ENCODE measurements around the gene F13A1. TPM values are rescaled to one million over a fixed set of nuclear protein-coding genes. Genes with fewer than 3 reads are reported as not detected.

F13A1 gene
- total RNA-seq, 1 donor = not detected

- TF ChIP-seq CTCF (IDR thresholded peaks at IDR 0.05; ENCODE audit: insufficient read depth, low read length) = no peak
Observed at GRCh38 chr6:6251555-6252280, 68.7 kb downstream of the F13A1 start.

GRCh38 chr6:6248651-6249050 lies 71.8 kb downstream of the F13A1 start:
- H3K4me3 ChIP-seq (ENCODE audit: low read depth, low read length) = no peak overlapping the region
- TF ChIP-seq CTCF (IDR thresholded peaks at IDR 0.05; ENCODE audit: insufficient read depth, low read length) = no peak
- DNase-seq (ENCODE audit: low read depth) = no peak

More at GRCh38 chr6:6251555-6252280, 68.7 kb downstream of the F13A1 start:
- DNase-seq (ENCODE audit: low read depth) = no peak
- no peak overlapping the region for H3K4me3 ChIP-seq (ENCODE audit: low read depth, low read length)

- no peak overlapping the region for H3K4me3 ChIP-seq (ENCODE audit: low read depth, low read length)
- DNase-seq (ENCODE audit: low read depth) = no peak
- TF ChIP-seq CTCF (IDR thresholded peaks at IDR 0.05; ENCODE audit: insufficient read depth, low read length) = no peak
Observed at GRCh38 chr6:6246544-6246943, 73.9 kb downstream of the F13A1 start.

- H3K4me3 ChIP-seq (ENCODE audit: low read depth, low read length) = no peak overlapping the region
- DNase-seq (ENCODE audit: low read depth) = no peak
- TF ChIP-seq CTCF (IDR thresholded peaks at IDR 0.05; ENCODE audit: insufficient read depth, low read length) = no peak
Observed at GRCh38 chr6:6244624-6245023, 75.8 kb downstream of the F13A1 start.

- no peak for DNase-seq (ENCODE audit: low read depth)
- no peak for TF ChIP-seq CTCF (IDR thresholded peaks at IDR 0.05; ENCODE audit: insufficient read depth, low read length)
- H3K4me3 ChIP-seq (ENCODE audit: low read depth, low read length) = no peak overlapping the region
Observed at GRCh38 chr6:6243846-6244245, 76.6 kb downstream of the F13A1 start.

- DNase-seq (ENCODE audit: low read depth) = no peak
- no peak for TF ChIP-seq CTCF (IDR thresholded peaks at IDR 0.05; ENCODE audit: insufficient read depth, low read length)
Observed at GRCh38 chr6:6239598-6240581, 80.6 kb downstream of the F13A1 start.

More at GRCh38 chr6:6239598-6240581, 80.6 kb downstream of the F13A1 start:
- no peak overlapping the region for H3K4me3 ChIP-seq (ENCODE audit: low read depth, low read length)

Data from fibroblast of the aortic adventitia (primary cell).